VCaP (cell line): Measurements from ENCODE around the gene CGB7.

Experiments used
- H3K27ac ChIP-seq: fragments of 450-650 bp; 2 replicates; pipeline ENCODE4 v1.5.1; 2017
- CTCF ChIP-seq: fragments of 450-650 bp; conservative IDR thresholded peaks from 2 replicates; pipeline ENCODE4 v1.5.1; 2017; ENCODE audit warnings: mild to moderate bottlenecking, moderate library complexity

CGB7 gene

GRCh38 chr19:49004964-49005614, 52.5 kb downstream of the CGB7 start:
- no peak for TF ChIP-seq CTCF
- H3K27ac ChIP-seq, result no peak overlapping the region
